Heart right ventricle (tissue), 16 donors: ENCODE data around the gene TNFRSF25. TPM values are rescaled to one million over a fixed set of nuclear protein-coding genes. Genes with fewer than 3 reads are reported as not detected.

Source experiments
- ATAC-seq, 8 donors: fragments of 200-7000 bp; cut with Tn5 transposase; one replicate each; pipeline ENCODE4 v1.9.1; 2020; ENCODE audit warnings: mild to moderate bottlenecking in 8 of 8, moderate library complexity in 8 of 8, moderate number of reproducible peaks in 1 of 8
- DNase-seq, 2 donors: peaks; one replicate each; pipeline ENCODE4 v3.0.0-alpha.2; 2020
- H3K27ac ChIP-seq, 10 donors: fragments of 200-600 bp; sonication (generic) in 2 of 10; one replicate each; pipeline versions ENCODE4 v1.5.0 to v1.8.0; 2020 to 2022; ENCODE audit warnings: mild to moderate bottlenecking in 3 of 10
- H3K27me3 ChIP-seq, 7 donors: fragments of 200-600 bp; one replicate each; pipeline ENCODE4 v1.8.0; 2021 to 2022; ENCODE audit warnings: mild to moderate bottlenecking in 2 of 7
- H3K36me3 ChIP-seq, 9 donors: fragments of 200-600 bp; sonication (generic) in 1 of 9; one replicate each; pipeline versions ENCODE4 v1.5.0 to v1.8.0; 2020 to 2022; ENCODE audit warnings: mild to moderate bottlenecking in 2 of 9
- H3K4me1 ChIP-seq, 9 donors: fragments of 200-600 bp; sonication (generic) in 1 of 9; one replicate each; pipeline versions ENCODE4 v1.5.0 to v1.8.0; 2020 to 2022; ENCODE audit warnings: mild to moderate bottlenecking in 4 of 9
- H3K4me3 ChIP-seq, 10 donors: fragments of 200-600 bp; sonication (generic) in 2 of 10; one replicate each; pipeline versions ENCODE4 v1.5.0 to v1.8.0; 2020 to 2022; ENCODE audit warnings: mild to moderate bottlenecking in 7 of 10, moderate library complexity in 2 of 10
- H3K9me3 ChIP-seq, 11 donors: fragments of 200-600 bp in 10 of 11; sonication (generic) in 2 of 11; one replicate each; pipeline versions ENCODE4 v1.5.0 to v1.8.0; 2013 to 2022; ENCODE audit warnings: mild to moderate bottlenecking in 2 of 11, control low read depth in 1 of 11, moderate library complexity in 1 of 11
- CTCF ChIP-seq, 9 donors: fragments of 200-600 bp; sonication (generic) in 2 of 9; IDR thresholded peaks; one replicate each; pipeline versions ENCODE4 v1.5.0 to v1.8.0; 2021 to 2022; ENCODE audit warnings: antibody characterized with exemption in 9 of 9, mild to moderate bottlenecking in 5 of 9, moderate library complexity in 1 of 9
- WGBS, 2 donors: extraction: QIAGEN DNeasy Blood & Tissue Kit; methylation state at CpG; one replicate each; pipeline ENCODE4 v1.1.7; 2013; ENCODE audit warnings: inconsistent platforms in 1 of 2; 5-methylcytosine and 5-hydroxymethylcytosine counted together
- intact Hi-C, 10 donors: fragments of 100-400 bp; cut with DNase I; formaldehyde crosslinking; loops; one replicate each; pipeline versions ENCODE4 v1.11.1 to v1.14.2; 2022
- polyA plus RNA-seq, 2 donors: library from polyadenylated mRNA; stranded (reverse); fragments of 200-250 nt; gene quantifications; one replicate each; pipeline ENCODE4 v1.2.3, GENCODE V29; 2013
- total RNA-seq, 10 donors: library from RNA; stranded (reverse); fragmentation: NEBNext Ultra II Directional in 3 of 10; extraction: Animal tissue kit (Norgen Biotek cat#: 25700) in 3 of 10; gene quantifications; one replicate each; pipeline versions ENCODE4 v1.2.1 to v1.2.4, GENCODE V29; 2021 to 2023
- donor health status: Arrhythmogenic right ventricular cardiomyopathy.
- donor health status: ischemic (EF 13 %, LVEDD 7.1; RV severe dilation, severe dysfunction).
- donor health status: healthy with polysubstance abuse.
- donor health status: DM: no; HTN: yes; CAD: no.
- donor health status: DM: no; HTN: no; CAD: no.
- donor health status: ischemic (EF 25% LVEDD 6.9; RV normal size, moderate dysfunction).
- donor health status: ischemic (EF 25% LVEDD 5.7; RV mildly dilated, moderate dysfunction).
- donor health status: healthy.
- donor health status: DM: yes; HTN: yes; CAD: no.
- donor health status: Ischemic cardiomyopathy.
- donor health status: ischemic (EF 35%, LVEDD 5.7; RV mildly dilated, moderate dysfunction).
- donor health status: nonischemic (EF 11% LVEDD 7.7; RV severe dilation, severe dysfunction).
- donor health status: DM: yes; HTN: yes; CAD: no.
- donor health status: PGD.
- donor health status: ischemic (EF 29% LVEDD 5.4; RV normal size, mild dysfunction).
- donor health status: nonischemic (EF 23%, LVEDD 6.1; RV moderate dilation, normal function).

The TNFRSF25 gene
- total and polyA plus RNA-seq, 12 donors: 4.0 to 43.1 (median 7.3) TPM

GRCh38 chr1:6512245-6512907, 46.4 kb upstream of the TNFRSF25 start:
- H3K9me3 ChIP-seq: no peaks in the 10 kb centered on the region
- no peak overlapping the region for H3K27ac ChIP-seq
- TF ChIP-seq CTCF (IDR thresholded peaks at IDR 0.05): no peak
- H3K4me3 ChIP-seq: no peak overlapping the region
- H3K36me3 ChIP-seq: no peaks in the 10 kb centered on the region
- ATAC-seq (no peak), DNase-seq (no peak)
- H3K4me1 ChIP-seq: peaks cover 0 to 17% (median 0%) of the 10 kb centered on the region in 9 donors
- H3K27me3 ChIP-seq: no peaks in the 10 kb centered on the region
- 90 to 93% methylated on average over 19 of the region's 19 CpGs for WGBS, 2 donors
- intact Hi-C loops: no loop called here

GRCh38 chr1:6511561-6512244, 45.7 kb upstream of the TNFRSF25 start:
- Histone ChIP-seq H3K36me3 (no peaks in the 10 kb centered on the region), H3K27ac (no peak overlapping the region), H3K27me3 (no peaks in the 10 kb centered on the region), H3K9me3 (no peaks in the 10 kb centered on the region), H3K4me3 (no peak overlapping the region), H3K4me1 (peaks cover 0 to 24% (median 0%) of the 10 kb centered on the region in 9 donors)
- no peak for ATAC-seq
- TF ChIP-seq CTCF (IDR thresholded peaks at IDR 0.05): no peak
- no peak for DNase-seq
- intact Hi-C loops: no loop called here
- WGBS, 2 donors: 84 to 85% methylated on average over 16 of the region's 16 CpGs

GRCh38 chr1:6511056-6511455, 45.1 kb upstream of the TNFRSF25 start:
- no peak overlapping the region for H3K27ac ChIP-seq
- H3K9me3 ChIP-seq: no peaks in the 10 kb centered on the region
- TF ChIP-seq CTCF (IDR thresholded peaks at IDR 0.05): no peak
- no peaks in the 10 kb centered on the region for H3K36me3 ChIP-seq
- ATAC-seq (no peak), DNase-seq (no peak)
- 85 to 91% methylated on average over 6 of the region's 6 CpGs for WGBS, 2 donors
- intact Hi-C loops: no loop called here
- H3K27me3 ChIP-seq: no peaks in the 10 kb centered on the region
- peaks cover 0 to 25% (median 0%) of the 10 kb centered on the region in 9 donors for H3K4me1 ChIP-seq
- H3K4me3 ChIP-seq: no peak overlapping the region

- no peak for TF ChIP-seq CTCF (IDR thresholded peaks at IDR 0.05)
- Histone ChIP-seq H3K27me3 (no peaks in the 10 kb centered on the region), H3K27ac (no peak overlapping the region), H3K4me3 (no peak overlapping the region), H3K4me1 (peaks cover 0 to 25% (median 0%) of the 10 kb centered on the region in 9 donors), H3K36me3 (no peaks in the 10 kb centered on the region), H3K9me3 (no peaks in the 10 kb centered on the region)
- DNase-seq (no peak), ATAC-seq (no peak)
- intact Hi-C loops: no loop called here
- WGBS, 2 donors: 78 to 83% methylated on average over 6 of the region's 6 CpGs
Observed at GRCh38 chr1:6510493-6510892, 44.5 kb upstream of the TNFRSF25 start.
